Adrenal gland (tissue), 5 donors: Measurements from ENCODE around the gene FRMD5.

Experiments used
- POLR2A ChIP-seq, 2 donors: fragments of 450-650 bp; IDR thresholded peaks; one replicate each; pipeline ENCODE4 v1.6.1; 2017; ENCODE audit warnings: antibody characterized with exemption in 2 of 2, mild to moderate bottlenecking in 2 of 2, moderate library complexity in 1 of 2
- TF ChIP-seq, protein P1 (sequence below), 6 experiments: fragments of 450-650 bp in 4 of 6; fragments of 200-600 bp in 2 of 6; sonication (generic) in 1 of 6; IDR thresholded peaks; 1 replicate in 5 of 6; 2 replicates in 1 of 6; pipeline versions ENCODE4 v1.5.1 to v1.8.0; 2016 to 2021; ENCODE audit warnings: antibody characterized with exemption in 6 of 6, mild to moderate bottlenecking in 2 of 6, moderate library complexity in 1 of 6
- donor health status: DM: no; HTN: no; CAD: no.

GRCh38 chr15:44015545-44016305, 179.3 kb downstream of the FRMD5 start:
- TF ChIP-seq, protein P1, sequence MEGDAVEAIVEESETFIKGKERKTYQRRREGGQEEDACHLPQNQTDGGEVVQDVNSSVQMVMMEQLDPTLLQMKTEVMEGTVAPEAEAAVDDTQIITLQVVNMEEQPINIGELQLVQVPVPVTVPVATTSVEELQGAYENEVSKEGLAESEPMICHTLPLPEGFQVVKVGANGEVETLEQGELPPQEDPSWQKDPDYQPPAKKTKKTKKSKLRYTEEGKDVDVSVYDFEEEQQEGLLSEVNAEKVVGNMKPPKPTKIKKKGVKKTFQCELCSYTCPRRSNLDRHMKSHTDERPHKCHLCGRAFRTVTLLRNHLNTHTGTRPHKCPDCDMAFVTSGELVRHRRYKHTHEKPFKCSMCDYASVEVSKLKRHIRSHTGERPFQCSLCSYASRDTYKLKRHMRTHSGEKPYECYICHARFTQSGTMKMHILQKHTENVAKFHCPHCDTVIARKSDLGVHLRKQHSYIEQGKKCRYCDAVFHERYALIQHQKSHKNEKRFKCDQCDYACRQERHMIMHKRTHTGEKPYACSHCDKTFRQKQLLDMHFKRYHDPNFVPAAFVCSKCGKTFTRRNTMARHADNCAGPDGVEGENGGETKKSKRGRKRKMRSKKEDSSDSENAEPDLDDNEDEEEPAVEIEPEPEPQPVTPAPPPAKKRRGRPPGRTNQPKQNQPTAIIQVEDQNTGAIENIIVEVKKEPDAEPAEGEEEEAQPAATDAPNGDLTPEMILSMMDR (IDR thresholded peaks at IDR 0.05) = no peak
- no peak for TF ChIP-seq POLR2A (IDR thresholded peaks at IDR 0.05)
